Neuronal stem cell (in vitro differentiated cells): Measurements from ENCODE around the gene BIVM.

ENCODE experiments used
- DNase-seq: peaks from one replicate; pipeline ENCODE4 v3.0.0-alpha.2; 2013; ENCODE audit warnings: low spot score
- H2AFZ ChIP-seq: one replicate; pipeline ENCODE4 v1.6.1; 2013; ENCODE audit warnings: mild to moderate bottlenecking, low read length, inconsistent platforms
- H2AK5ac ChIP-seq: 2 replicates; pipeline ENCODE4 v1.6.1; 2013; ENCODE audit warnings: low read depth, mild to moderate bottlenecking, inconsistent platforms, low read length, moderate library complexity, mixed read lengths
- H2BK120ac ChIP-seq: 2 replicates; pipeline ENCODE4 v1.6.1; 2013; ENCODE audit warnings: low read depth, mild to moderate bottlenecking, inconsistent platforms, low read length, moderate library complexity, mixed read lengths
- H2BK12ac ChIP-seq: one replicate; pipeline ENCODE4 v1.6.1; 2013; ENCODE audit warnings: low read length, inconsistent platforms
- H2BK15ac ChIP-seq: 2 replicates; pipeline ENCODE4 v1.6.1; 2013; ENCODE audit warnings: mild to moderate bottlenecking, low read length, inconsistent platforms, mixed read lengths
- H2BK5ac ChIP-seq: one replicate; pipeline ENCODE4 v1.6.1; 2013; ENCODE audit warnings: inconsistent platforms, mild to moderate bottlenecking, low read length, moderate library complexity
- H3K14ac ChIP-seq: one replicate; pipeline ENCODE4 v1.6.1; 2013; ENCODE audit warnings: low read length, inconsistent platforms
- H3K18ac ChIP-seq: 2 replicates; pipeline ENCODE4 v1.6.1; 2013; ENCODE audit warnings: low read length, inconsistent platforms
- H3K23ac ChIP-seq: 2 replicates; pipeline ENCODE4 v1.6.1; 2013; ENCODE audit warnings: low read depth, mild to moderate bottlenecking, mixed read lengths, low read length, inconsistent platforms; ENCODE audit not compliant: poor library complexity
- H3K27ac ChIP-seq: replicated peaks from 3 replicates; pipeline ENCODE4 v1.5.1; 2013; ENCODE audit warnings: low read length, inconsistent platforms
- H3K27me3 ChIP-seq, 3 experiments: 2 replicates each; pipeline ENCODE4 v1.6.1; 2013; ENCODE audit warnings: low read length in 3 of 3, mild to moderate bottlenecking in 2 of 3, inconsistent platforms in 1 of 3, low read depth in 1 of 3, mixed read lengths in 1 of 3, moderate library complexity in 1 of 3; ENCODE audit not compliant: control insufficient read depth in 3 of 3, insufficient read depth in 3 of 3
- H3K36me3 ChIP-seq, 2 donors: replicated peaks in 1 of 2; 2 replicates each; pipeline ENCODE4 v1.6.1; 2013; ENCODE audit warnings: low read length in 2 of 2; ENCODE audit not compliant: control insufficient read depth in 2 of 2, insufficient read depth in 2 of 2
- H3K4ac ChIP-seq: 2 replicates; pipeline ENCODE4 v1.6.1; 2013; ENCODE audit warnings: inconsistent platforms, mild to moderate bottlenecking, low read length, moderate library complexity
- H3K4me1 ChIP-seq, 2 donors: 1 replicate in 1 of 2; 2 replicates in 1 of 2; pipeline ENCODE4 v1.6.1; 2013; ENCODE audit warnings: low read length in 2 of 2, low read depth in 1 of 2; ENCODE audit not compliant: control insufficient read depth in 2 of 2, insufficient read depth in 1 of 2
- H3K4me2 ChIP-seq: one replicate; pipeline ENCODE4 v1.6.1; 2013; ENCODE audit warnings: mild to moderate bottlenecking, low read length, inconsistent platforms; ENCODE audit not compliant: insufficient read depth, poor library complexity, severe bottlenecking
- H3K4me3 ChIP-seq, 2 donors: 2 replicates each; pipeline ENCODE4 v1.5.1; 2013; ENCODE audit warnings: low read length in 2 of 2, mild to moderate bottlenecking in 2 of 2, inconsistent platforms in 1 of 2, moderate library complexity in 1 of 2
- H3K79me1 ChIP-seq: one replicate; pipeline ENCODE4 v1.6.1; 2013; ENCODE audit warnings: low read depth, mild to moderate bottlenecking, inconsistent platforms, low read length, moderate library complexity
- H3K9ac ChIP-seq: one replicate; pipeline ENCODE4 v1.6.1; 2013; ENCODE audit warnings: mild to moderate bottlenecking, low read depth, low read length, inconsistent platforms; ENCODE audit not compliant: poor library complexity
- H3K9me3 ChIP-seq, 2 donors: replicated peaks in 1 of 2; 2 replicates each; pipeline versions ENCODE3 to v1.6.1; 2013; ENCODE audit warnings: low read length in 2 of 2, mild to moderate bottlenecking in 2 of 2, inconsistent platforms in 1 of 2, low read depth in 1 of 2, mixed read lengths in 1 of 2, moderate library complexity in 1 of 2; ENCODE audit not compliant: control insufficient read depth in 2 of 2, insufficient read depth in 1 of 2
- H4K8ac ChIP-seq: one replicate; pipeline ENCODE4 v1.6.1; 2013; ENCODE audit warnings: low read depth, mild to moderate bottlenecking, inconsistent platforms, low read length, moderate library complexity
- H4K91ac ChIP-seq: one replicate; pipeline ENCODE4 v1.6.1; 2013; ENCODE audit warnings: low read length, low read depth, mild to moderate bottlenecking, inconsistent platforms; ENCODE audit not compliant: poor library complexity
- WGBS, 2 donors: extraction: QIAGEN DNeasy Blood & Tissue Kit; methylation state at CpG; one replicate each; pipeline ENCODE4 v1.1.7; 2013; ENCODE audit warnings: missing lambda C conversion rate in 2 of 2, mixed read lengths in 1 of 2; ENCODE audit not compliant: insufficient read length in 2 of 2, insufficient replicate concordance in 1 of 2; ENCODE audit errors: extremely low coverage in 2 of 2; 5-methylcytosine and 5-hydroxymethylcytosine counted together

The BIVM gene

DNA sequence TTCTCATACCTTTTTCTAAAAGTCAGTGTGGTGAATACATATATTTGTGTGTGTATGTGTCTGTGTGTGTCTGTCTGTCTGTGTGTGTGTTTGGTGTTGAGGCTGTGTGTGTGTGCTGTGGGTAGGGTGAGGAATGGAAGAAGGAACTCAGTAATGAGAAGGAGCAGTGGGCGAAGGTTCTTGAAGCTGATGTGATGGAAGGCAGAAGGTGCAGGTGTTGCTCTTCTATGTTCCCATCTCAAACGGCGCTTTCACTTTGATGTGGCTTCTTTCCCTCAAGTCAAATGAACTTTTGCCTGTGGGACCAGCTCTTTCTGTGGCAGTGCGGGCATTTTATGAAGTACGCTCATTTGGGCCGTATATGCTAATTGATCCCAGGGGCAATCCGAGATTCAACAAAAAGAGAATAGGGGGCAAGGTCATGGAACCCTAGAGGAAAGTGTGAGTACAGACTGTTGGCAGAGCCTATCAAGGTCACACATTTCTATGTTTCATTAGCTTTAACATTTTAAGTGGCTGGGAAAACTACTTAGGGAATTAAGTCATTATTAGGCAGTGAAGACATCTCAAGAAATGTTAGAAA lies 15.2 kb downstream of the BIVM start:
- H2AFZ ChIP-seq: no peak overlapping the region

DNA sequence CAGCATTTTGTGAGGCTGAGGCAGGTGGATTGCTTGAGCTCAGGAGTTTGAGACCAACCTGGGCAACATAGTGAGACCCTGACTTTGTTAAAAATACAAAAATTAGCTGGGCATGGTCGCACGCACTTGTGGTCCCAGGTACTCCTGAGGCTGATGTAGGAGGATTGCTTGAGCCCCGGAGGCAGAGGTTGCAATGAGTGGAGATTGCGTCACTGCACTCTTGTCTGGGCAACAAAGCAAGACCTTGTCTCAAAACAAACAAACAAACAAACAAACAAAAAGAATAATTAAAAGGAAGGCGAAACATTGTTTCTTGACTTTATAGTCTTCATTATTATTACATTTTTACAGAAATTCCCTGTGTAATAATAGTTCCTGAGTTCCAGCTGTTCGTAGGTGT lies 15.9 kb downstream of the BIVM start:
- no peak overlapping the region for H2AK5ac ChIP-seq
- no peak overlapping the region for H3K4ac ChIP-seq
- no peak overlapping the region for H2BK5ac ChIP-seq
- no peak overlapping the region for H2BK15ac ChIP-seq
- H3K9me3 ChIP-seq: peaks cover 0 to 21% of the 10 kb centered on the region in 2 donors
- H3K36me3 ChIP-seq: peaks cover 0 to 39% of the 10 kb centered on the region in 2 donors
- H3K9ac ChIP-seq: no peak overlapping the region
- no peaks in the 10 kb centered on the region for H3K79me1 ChIP-seq
- no peak overlapping the region for H3K23ac ChIP-seq
- no peak overlapping the region for H3K14ac ChIP-seq
- H3K4me1 ChIP-seq: peaks cover 0 to 6% of the 10 kb centered on the region in 2 donors
- H2BK120ac ChIP-seq: no peak overlapping the region
- H2BK12ac ChIP-seq: no peak overlapping the region
- H4K8ac ChIP-seq: no peak overlapping the region
- no peak overlapping the region for H3K4me3 ChIP-seq
- no peak overlapping the region for H3K4me2 ChIP-seq
- no peak overlapping the region for H3K18ac ChIP-seq
- H2AFZ ChIP-seq: no peak overlapping the region
- DNase-seq: no peak
- H3K27ac ChIP-seq: no peak overlapping the region
- no peak overlapping the region for H4K91ac ChIP-seq
- WGBS, 2 donors: no CpG with 5 or more reads among the region's 6 CpGs
- H3K27me3 ChIP-seq: no peaks in the 10 kb centered on the region

More for the DNA sequence above, 15.2 kb downstream of the BIVM start:
- Histone ChIP-seq H2BK5ac (no peak overlapping the region), H2BK15ac (no peak overlapping the region), H3K4ac (no peak overlapping the region), H2BK120ac (no peak overlapping the region), H3K4me2 (no peak overlapping the region), H3K14ac (no peak overlapping the region), H3K79me1 (no peaks in the 10 kb centered on the region), H3K4me3 (no peak overlapping the region), H2BK12ac (no peak overlapping the region), H3K36me3 (peaks cover 0 to 37% of the 10 kb centered on the region in 2 donors), H3K27me3 (no peaks in the 10 kb centered on the region), H3K9me3 (peaks cover 0 to 21% of the 10 kb centered on the region in 2 donors), H3K27ac (no peak overlapping the region), H4K8ac (no peak overlapping the region), H2AK5ac (no peak overlapping the region), H4K91ac (no peak overlapping the region), H3K23ac (no peak overlapping the region), H3K4me1 (peaks cover 0 to 6% of the 10 kb centered on the region in 2 donors), H3K9ac (no peak overlapping the region), H3K18ac (no peak overlapping the region)
- WGBS, 2 donors: no CpG with 5 or more reads among the region's 7 CpGs
- DNase-seq: no peak

DNA sequence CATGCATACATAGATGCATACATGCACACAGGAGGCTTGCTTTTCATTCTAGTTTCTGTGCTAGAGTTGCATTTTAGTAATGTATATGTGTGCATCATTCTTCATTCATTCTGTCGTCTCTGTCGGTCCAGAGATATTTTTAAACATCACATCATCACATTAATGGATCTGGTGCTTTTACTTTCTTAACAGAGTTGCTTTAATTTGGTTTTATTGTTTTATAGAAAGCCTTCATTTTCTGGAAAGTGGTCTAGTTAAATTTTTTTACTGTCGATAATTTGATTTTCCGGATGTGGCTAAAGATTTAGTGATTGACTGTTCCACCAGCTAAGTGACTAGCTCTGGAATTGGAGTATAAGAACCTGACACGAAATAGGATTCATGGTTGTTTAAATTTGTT lies 16.9 kb downstream of the BIVM start:
- no peak overlapping the region for H2AFZ ChIP-seq
- no peaks in the 10 kb centered on the region for H3K27me3 ChIP-seq
- no peak overlapping the region for H2BK120ac ChIP-seq
- H3K36me3 ChIP-seq: peaks cover 0 to 47% of the 10 kb centered on the region in 2 donors
- H3K79me1 ChIP-seq: no peaks in the 10 kb centered on the region
- no peak overlapping the region for H3K18ac ChIP-seq
- H3K9ac ChIP-seq: no peak overlapping the region
- H3K4ac ChIP-seq: no peak overlapping the region
- DNase-seq: no peak
- peaks cover 0 to 12% of the 10 kb centered on the region in 2 donors for H3K9me3 ChIP-seq
- H3K4me1 ChIP-seq: peaks cover 0 to 6% of the 10 kb centered on the region in 2 donors
- no peak overlapping the region for H2BK5ac ChIP-seq
- no peak overlapping the region for H2BK12ac ChIP-seq
- no peak overlapping the region for H2BK15ac ChIP-seq
- H3K23ac ChIP-seq: no peak overlapping the region
- H3K4me2 ChIP-seq: no peak overlapping the region
- H3K4me3 ChIP-seq: no peak overlapping the region
- no peak overlapping the region for H2AK5ac ChIP-seq
- no peak overlapping the region for H3K27ac ChIP-seq
- H3K14ac ChIP-seq: no peak overlapping the region
- H4K8ac ChIP-seq: no peak overlapping the region
- no peak overlapping the region for H4K91ac ChIP-seq
- no CpG with 5 or more reads among the region's 5 CpGs for WGBS, 2 donors

DNA sequence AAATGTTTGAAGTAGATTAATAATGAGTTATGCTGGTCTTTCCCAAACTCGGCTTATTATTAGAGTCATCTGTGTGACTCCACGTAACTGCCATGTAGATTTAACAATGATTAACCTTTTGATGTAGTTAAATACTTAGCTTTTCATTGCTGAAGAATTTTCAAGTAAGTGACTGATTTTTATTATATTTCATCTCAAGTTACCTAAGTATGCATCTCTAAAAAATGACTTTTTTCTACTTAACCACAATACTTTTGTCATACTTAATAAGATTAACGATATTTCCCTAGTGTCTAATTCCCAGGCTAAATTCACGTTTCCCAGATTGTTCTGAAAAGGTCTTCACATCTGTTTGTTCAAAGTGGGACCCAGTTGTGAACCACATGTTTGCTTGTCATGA lies 17.8 kb downstream of the BIVM start:
- Histone ChIP-seq H3K27ac (no peak overlapping the region), H2AFZ (no peak overlapping the region), H2BK12ac (no peak overlapping the region), H2BK120ac (no peak overlapping the region), H3K4me2 (no peak overlapping the region), H3K9me3 (peaks cover 0 to 4% of the 10 kb centered on the region in 2 donors), H2BK5ac (no peak overlapping the region), H4K91ac (no peak overlapping the region), H2AK5ac (no peak overlapping the region), H3K14ac (no peak overlapping the region), H3K23ac (no peak overlapping the region), H3K9ac (no peak overlapping the region), H3K4me1 (peaks cover 0 to 6% of the 10 kb centered on the region in 2 donors), H3K27me3 (no peaks in the 10 kb centered on the region), H3K79me1 (no peaks in the 10 kb centered on the region), H4K8ac (no peak overlapping the region), H3K36me3 (peaks cover 0 to 50% of the 10 kb centered on the region in 2 donors), H3K4me3 (no peak overlapping the region), H3K4ac (no peak overlapping the region), H3K18ac (no peak overlapping the region), H2BK15ac (no peak overlapping the region)
- no peak for DNase-seq
- no CpG with 5 or more reads among the region's 4 CpGs for WGBS, 2 donors
